Memory B cell (primary cell): ENCODE data around the gene PFDN5.
A peak's percentile ranks its signal among the peaks of the same experiment; 100 is the strongest.

Experiments
- ATAC-seq: fragments of 150-1000 bp; cut with Tn5 transposase; 2 replicates; pipeline ENCODE4 v1.10.0; 2021; ENCODE audit warnings: low read depth, mild to moderate bottlenecking, moderate library complexity
- DNase-seq, 2 donors: peaks; one replicate each; pipeline ENCODE4 v3.0.0; 2022; ENCODE audit warnings: low spot score in 2 of 2
- H3K27ac Mint-ChIP-seq: one replicate; pipeline ENCODE4 v1.8.0; 2022; ENCODE audit warnings: mild to moderate bottlenecking, moderate library complexity, mixed read lengths
- H3K27me3 Mint-ChIP-seq: one replicate; pipeline ENCODE4 v1.8.0; 2022; ENCODE audit warnings: mixed read lengths
- H3K36me3 Mint-ChIP-seq: one replicate; pipeline ENCODE4 v1.8.0; 2022; ENCODE audit warnings: mild to moderate bottlenecking, mixed read lengths
- H3K4me1 Mint-ChIP-seq: one replicate; pipeline ENCODE4 v1.8.0; 2022; ENCODE audit warnings: mixed read lengths
- H3K4me3 Mint-ChIP-seq: one replicate; pipeline ENCODE4 v1.8.0; 2022; ENCODE audit warnings: mild to moderate bottlenecking, moderate library complexity, mixed read lengths
- H3K9me3 Mint-ChIP-seq: one replicate; pipeline ENCODE4 v1.8.0; 2022; ENCODE audit warnings: mixed read lengths

PFDN5 gene

DNA sequence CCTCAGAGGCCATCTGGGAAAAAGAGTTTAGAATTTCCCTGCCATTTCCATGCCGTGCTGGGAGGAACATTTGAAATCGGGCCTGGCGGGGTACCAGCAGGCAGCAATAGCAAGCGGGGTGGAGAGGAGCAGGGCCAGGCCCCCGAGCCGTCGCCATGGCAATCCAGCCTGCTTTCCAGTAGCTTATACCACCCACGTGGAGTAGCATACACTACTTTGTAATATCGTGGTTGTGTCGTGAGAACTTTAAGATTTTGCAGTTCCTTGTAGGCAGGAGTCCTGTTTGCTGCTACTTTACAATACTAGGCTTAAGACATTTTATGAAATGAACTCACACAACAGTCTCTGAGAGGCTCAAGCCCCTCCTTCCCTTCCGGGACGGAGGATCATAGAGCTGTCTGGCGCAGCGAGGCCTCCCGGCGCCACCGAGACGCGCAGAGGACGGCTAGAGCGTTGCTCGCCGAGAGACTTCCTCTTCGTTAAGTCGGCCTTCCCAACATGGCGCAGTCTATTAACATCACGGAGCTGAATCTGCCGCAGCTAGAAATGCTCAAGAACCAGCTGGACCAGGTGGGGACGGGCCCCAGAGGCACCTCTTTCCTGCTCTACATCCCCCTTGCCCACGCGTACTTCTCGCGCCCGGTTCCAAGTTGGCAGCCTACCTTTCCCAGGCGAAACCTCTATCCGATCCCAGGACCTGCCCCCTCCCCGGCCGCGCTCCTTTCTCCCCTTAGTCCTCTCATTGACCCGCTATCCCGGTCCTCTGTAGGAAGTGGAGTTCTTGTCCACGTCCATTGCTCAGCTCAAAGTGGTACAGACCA is at the start of gene PFDN5:
Gene PFDN5 (plus strand): TSS at position 473 of the 821 bp plus-strand sequence. CDS start 26 bp downstream, at position 499.
- Mint-ChIP-seq H3K27ac (peak within 1 kb of the TSS; percentile 98), H3K4me1 (peaks cover 13% of the 10 kb centered on the region), H3K27me3 (no peaks in the 10 kb centered on the region), H3K36me3 (peaks cover 3% of the 10 kb centered on the region), H3K4me3 (peak within 1 kb of the TSS; percentile 98), H3K9me3 (no peaks in the 10 kb centered on the region)
- peak; percentile 80 to 84 for DNase-seq
- ATAC-seq: peak; percentile 89

DNA sequence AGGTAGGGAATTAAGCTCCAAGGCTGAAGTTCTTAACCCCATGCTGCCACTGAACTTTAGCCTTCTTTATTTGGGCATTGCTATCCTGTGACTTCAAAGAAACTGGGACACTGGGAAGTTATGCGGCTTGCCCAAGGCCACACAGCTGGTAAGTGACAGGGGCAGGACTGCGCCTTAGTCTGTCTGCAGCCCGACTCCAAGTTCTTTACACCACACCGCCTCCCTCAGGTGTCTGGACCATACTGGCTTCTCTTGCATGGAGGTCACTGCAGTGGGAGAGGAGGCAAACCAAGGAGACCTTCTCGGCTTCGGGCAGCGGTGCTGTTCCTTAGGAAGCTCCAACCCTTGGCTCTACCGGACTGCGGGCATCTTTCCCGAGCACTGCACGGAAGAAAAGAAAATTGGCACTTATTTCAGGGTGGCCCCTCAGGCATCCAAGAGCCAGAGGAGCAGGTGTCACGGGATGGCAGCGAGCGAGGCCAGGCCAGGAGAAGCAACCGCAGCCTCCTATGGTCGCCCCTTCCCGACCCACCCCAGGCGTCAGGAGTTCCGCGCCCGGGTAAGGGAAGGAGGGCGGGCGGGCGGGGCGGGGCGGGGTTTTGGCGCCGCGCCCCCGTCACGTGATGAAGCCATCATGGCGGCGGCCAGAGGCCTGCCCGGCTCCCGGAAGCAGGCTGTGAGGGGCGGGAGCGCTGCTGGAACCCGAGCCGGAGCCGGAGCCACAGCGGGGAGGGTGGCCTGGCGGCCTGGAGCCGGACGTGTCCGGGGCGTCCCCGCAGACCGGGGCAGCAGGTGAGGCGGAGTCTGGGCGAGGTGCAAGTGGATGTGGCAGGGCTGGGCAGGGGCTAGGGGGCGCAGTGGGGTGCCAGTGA is 43.6 kb upstream of the PFDN5 start:
- H3K4me3 Mint-ChIP-seq: peak overlapping the region; percentile 97
- no peaks in the 10 kb centered on the region for H3K27me3 Mint-ChIP-seq
- H3K4me1 Mint-ChIP-seq: peaks cover 33% of the 10 kb centered on the region
- peak; percentile 78 for ATAC-seq
- peak overlapping the region; percentile 93 for H3K27ac Mint-ChIP-seq
- no peaks in the 10 kb centered on the region for H3K9me3 Mint-ChIP-seq
- DNase-seq: peak; percentile 59 to 72
- H3K36me3 Mint-ChIP-seq: peaks cover 5% of the 10 kb centered on the region

DNA sequence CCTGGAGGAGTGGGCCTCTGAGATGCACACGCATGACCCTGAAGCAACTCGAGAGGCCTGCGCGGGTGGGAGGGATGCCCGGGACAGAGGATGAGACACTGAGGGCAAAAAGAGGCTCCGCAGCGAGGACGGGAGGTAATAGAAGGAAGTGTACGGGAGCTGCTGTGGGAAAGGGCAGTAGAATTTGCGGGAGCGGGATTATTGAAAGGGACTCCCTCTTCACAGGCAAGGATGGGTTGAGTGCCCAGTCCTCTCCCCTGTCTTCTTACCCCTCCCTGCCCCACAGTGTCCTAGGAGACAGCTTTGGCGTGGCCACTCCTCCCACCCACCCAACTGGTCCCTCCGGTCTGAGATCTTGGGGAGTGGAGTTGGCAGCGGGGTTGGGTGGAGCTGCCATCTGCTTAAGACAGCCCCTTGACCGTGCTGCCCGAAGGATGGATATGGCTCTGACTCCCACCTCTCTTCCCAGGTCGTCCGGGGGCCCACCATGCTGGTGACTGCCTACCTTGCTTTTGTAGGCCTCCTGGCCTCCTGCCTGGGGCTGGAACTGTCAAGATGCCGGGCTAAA is 42.9 kb upstream of the PFDN5 start:
- ATAC-seq: no peak
- H3K4me1 Mint-ChIP-seq: peaks cover 34% of the 10 kb centered on the region

DNA sequence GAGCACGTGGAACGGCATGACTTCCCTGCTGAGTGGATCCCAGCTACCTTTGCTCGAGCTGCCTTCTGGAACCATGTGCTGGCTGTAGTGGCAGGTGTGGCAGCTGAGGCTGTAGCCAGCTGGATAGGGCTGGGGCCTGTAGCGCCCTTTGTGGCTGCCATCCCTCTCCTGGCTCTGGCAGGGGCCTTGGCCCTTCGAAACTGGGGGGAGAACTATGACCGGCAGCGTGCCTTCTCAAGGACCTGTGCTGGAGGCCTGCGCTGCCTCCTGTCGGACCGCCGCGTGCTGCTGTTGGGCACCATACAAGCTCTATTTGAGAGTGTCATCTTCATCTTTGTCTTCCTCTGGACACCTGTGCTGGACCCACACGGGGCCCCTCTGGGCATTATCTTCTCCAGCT is 42.0 kb upstream of the PFDN5 start:
- Mint-ChIP-seq H3K9me3 (no peaks in the 10 kb centered on the region), H3K27ac (peak overlapping the region; percentile 93), H3K36me3 (peaks cover 5% of the 10 kb centered on the region), H3K4me3 (peak overlapping the region; percentile 97), H3K4me1 (peaks cover 38% of the 10 kb centered on the region), H3K27me3 (no peaks in the 10 kb centered on the region)
- ATAC-seq: no peak
- DNase-seq: no peak

More for the DNA sequence above, 42.9 kb upstream of the PFDN5 start:
- H3K4me3 Mint-ChIP-seq: peak overlapping the region; percentile 97
- H3K36me3 Mint-ChIP-seq: peaks cover 5% of the 10 kb centered on the region
- no peak for DNase-seq
- H3K27ac Mint-ChIP-seq: peak overlapping the region; percentile 93
- no peaks in the 10 kb centered on the region for H3K9me3 Mint-ChIP-seq
- no peaks in the 10 kb centered on the region for H3K27me3 Mint-ChIP-seq

DNA sequence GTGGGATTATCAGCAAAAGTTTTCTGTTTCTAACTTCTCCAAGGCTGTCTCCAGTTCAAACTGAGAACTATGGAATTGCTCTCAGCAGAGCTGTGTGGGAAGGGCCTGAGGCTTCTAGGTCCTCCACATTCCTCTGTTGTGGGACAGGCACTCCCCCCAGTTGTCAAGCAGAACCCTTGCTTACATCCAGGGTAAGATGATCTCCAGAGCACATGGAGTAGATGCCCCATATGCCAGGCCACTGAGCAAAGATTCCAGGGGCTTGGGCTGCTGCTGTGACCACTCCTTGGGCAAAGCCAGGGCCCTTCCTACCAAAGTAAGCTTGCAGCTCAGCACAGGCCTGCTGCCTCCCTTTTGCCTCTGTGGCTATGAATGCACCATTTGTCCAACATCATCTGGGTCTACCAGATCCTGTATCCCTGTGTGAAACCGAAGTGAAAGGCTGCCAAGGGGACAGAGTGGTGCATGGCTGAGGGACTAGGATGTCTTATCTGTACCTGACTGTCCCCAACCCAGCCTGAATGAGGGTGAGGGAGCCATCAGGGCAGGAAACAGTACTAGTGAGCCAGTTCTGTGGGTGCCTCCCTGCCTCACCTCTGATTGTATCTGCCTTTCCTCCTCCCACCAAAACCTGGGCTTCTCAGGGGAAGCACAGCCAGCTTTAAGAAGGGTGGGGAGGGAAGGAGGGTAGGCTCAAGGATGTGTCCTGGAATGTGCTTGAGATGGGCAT is 40.4 kb upstream of the PFDN5 start:
- no peaks in the 10 kb centered on the region for H3K27me3 Mint-ChIP-seq
- ATAC-seq (no peak), DNase-seq (no peak)
- H3K4me3 Mint-ChIP-seq: no peak overlapping the region
- no peaks in the 10 kb centered on the region for H3K9me3 Mint-ChIP-seq
- H3K27ac Mint-ChIP-seq: no peak overlapping the region
- H3K4me1 Mint-ChIP-seq: peaks cover 43% of the 10 kb centered on the region
- H3K36me3 Mint-ChIP-seq: peaks cover 5% of the 10 kb centered on the region

DNA sequence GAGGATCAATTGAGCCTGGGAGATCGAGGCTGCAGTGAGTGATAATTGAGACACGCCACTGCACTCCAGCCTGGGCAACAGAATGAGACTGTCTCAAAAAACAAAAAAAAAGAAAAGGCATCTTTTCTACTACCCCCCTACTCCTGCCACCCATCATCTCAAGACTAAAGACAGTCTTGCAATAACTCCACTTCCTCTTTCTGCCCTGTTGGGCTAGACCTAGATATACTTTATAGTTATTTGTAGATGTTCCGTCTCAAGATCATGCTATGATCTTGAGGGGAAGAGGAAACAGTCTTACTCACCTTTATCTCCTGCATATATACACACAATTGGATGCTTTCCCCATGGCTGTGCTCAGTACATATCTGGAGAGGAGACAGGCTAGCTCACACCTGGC is 39.3 kb upstream of the PFDN5 start:
- Mint-ChIP-seq H3K36me3 (peaks cover 5% of the 10 kb centered on the region), H3K9me3 (no peaks in the 10 kb centered on the region), H3K27me3 (no peaks in the 10 kb centered on the region), H3K4me3 (peak overlapping the region; percentile 34), H3K4me1 (peaks cover 42% of the 10 kb centered on the region), H3K27ac (peak overlapping the region; percentile 89)
- peak; percentile 79 for ATAC-seq
- DNase-seq: peak in 1 of 2 donors; percentile 39

DNA sequence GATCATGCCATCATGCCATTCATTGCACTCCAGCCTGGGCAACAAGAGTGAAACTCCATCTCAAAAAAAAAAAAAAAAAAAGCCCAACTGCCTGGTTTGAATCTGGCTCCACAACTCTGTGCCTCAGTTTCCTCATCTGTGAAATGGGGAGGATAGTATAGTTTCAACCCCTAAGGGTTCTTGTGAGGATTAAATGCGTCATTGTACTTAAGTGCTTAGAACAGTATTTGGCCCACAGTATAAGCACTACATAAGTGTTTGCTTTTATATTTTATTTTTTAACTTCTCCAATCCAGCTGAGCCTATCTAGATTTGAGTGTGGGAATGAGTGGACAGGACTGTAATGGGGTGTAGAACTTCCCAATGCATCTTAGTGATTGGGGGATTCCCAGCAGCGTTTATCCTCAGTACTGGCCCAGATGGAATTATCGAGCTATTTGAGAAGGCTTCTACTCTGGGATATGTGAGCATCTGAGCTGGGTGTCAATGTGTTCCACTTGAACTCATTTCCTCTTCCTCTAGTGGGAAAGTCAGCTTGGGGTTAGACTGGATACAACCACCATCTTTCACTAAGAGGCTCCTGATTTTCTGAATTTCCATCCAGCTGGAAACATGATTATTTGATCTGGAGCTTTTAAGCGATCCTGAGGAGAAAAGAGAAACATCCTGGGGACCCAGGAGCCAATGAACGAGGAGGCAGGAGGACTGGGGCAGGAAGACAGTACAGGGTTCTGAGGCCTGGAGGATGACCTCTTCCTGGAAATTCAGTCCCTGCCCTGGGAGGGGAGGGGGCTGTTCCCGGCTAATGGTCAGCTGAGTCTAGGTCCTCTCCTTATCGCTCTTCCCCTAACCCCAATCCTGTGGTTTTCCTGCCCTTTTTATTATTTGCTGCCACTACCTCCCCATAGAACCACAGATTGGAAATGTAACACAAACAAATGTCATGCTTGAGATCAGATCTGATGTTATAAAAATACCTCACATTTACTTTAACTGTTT is 36.5 kb upstream of the PFDN5 start:
- Mint-ChIP-seq H3K27ac (peak overlapping the region; percentile 45), H3K27me3 (no peaks in the 10 kb centered on the region), H3K4me1 (peaks cover 21% of the 10 kb centered on the region), H3K9me3 (no peaks in the 10 kb centered on the region), H3K4me3 (no peak overlapping the region), H3K36me3 (no peaks in the 10 kb centered on the region)
- no peak for DNase-seq
- no peak for ATAC-seq

DNA sequence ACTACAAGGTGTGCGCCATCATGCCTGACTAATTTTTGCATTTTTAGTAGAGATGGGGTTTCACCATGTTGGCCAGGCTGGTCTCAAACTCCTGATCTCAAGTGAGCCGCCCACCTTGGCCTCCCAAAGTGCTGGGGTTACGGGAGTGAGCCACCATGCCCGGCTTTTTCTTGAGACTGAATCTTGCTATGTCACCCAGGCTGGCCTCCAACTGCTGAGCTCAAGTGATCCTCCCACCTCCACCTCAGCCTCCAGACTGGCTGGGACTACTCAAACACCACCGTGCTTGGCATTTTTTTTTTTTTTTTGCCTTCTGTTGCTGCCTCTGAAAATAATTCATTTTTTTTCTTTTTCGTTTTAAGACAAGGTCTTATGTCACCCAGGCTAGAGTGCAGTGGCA is 35.5 kb upstream of the PFDN5 start:
- Mint-ChIP-seq H3K27me3 (no peaks in the 10 kb centered on the region), H3K27ac (no peak overlapping the region), H3K36me3 (no peaks in the 10 kb centered on the region), H3K9me3 (no peaks in the 10 kb centered on the region), H3K4me3 (no peak overlapping the region), H3K4me1 (peaks cover 21% of the 10 kb centered on the region)
- DNase-seq: no peak
- ATAC-seq: no peak

DNA sequence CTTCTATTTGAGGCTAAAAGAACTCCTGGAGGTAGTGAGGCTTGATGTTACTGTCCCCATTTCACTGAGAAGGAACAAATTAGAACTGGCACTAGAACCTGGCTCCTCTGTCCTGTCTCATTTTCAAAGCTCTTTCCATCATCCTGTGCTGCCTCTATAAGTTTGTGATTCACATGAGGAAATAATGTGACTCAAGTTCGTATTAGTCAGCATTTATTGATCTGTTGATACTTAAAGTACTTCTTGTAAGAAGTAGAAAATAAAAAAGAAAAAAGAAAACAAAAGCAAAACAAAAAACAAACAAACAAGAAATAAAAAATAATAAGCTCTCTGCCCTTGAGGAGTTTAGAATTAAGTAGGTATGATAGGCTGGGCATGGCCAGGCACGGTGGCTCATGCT is 29.6 kb upstream of the PFDN5 start:
- H3K36me3 Mint-ChIP-seq: no peaks in the 10 kb centered on the region
- H3K4me3 Mint-ChIP-seq: no peak overlapping the region
- H3K4me1 Mint-ChIP-seq: peaks cover 16% of the 10 kb centered on the region
- H3K27ac Mint-ChIP-seq: no peak overlapping the region
- no peak for DNase-seq
- no peaks in the 10 kb centered on the region for H3K9me3 Mint-ChIP-seq
- H3K27me3 Mint-ChIP-seq: no peaks in the 10 kb centered on the region
- ATAC-seq: no peak

DNA sequence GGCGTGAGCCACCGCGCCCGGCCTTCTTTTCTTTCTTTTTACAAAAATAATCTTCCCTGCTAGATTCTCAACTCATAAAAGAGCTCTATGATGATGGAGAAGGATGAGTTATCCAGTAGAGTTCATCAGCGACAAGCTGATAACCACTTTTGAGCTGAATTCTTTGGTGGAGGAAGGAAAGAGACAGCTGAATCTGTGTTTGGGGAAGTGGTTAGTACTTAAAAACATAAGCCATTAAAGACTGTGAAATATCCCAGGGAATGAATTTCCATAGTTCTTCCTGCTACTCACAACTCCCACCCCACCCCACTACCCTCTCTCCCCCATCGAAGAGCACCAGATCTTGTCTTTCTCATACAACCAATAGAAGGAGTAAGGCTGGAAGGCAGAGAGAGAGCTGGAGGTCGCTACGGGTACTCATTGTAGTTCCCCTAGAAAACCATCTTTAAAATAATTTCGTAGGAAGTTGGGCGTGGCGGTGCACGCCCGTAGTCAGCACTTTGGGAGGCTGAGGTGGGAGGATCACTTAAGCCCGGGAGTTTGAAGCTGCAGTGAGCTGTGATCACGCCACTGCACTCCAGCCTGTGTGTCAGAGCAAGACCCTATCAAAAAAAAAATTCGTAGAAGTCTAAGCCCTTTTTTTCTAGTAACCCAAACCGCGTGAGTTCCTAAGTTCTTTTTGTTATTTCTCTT is 27.9 kb upstream of the PFDN5 start:
- peaks cover 16% of the 10 kb centered on the region for H3K4me1 Mint-ChIP-seq
- no peaks in the 10 kb centered on the region for H3K36me3 Mint-ChIP-seq
- ATAC-seq (peak; percentile 20), DNase-seq (no peak)
- H3K4me3 Mint-ChIP-seq: peak overlapping the region; percentile 98
- no peaks in the 10 kb centered on the region for H3K9me3 Mint-ChIP-seq
- H3K27me3 Mint-ChIP-seq: no peaks in the 10 kb centered on the region
- H3K27ac Mint-ChIP-seq: peak overlapping the region; percentile 95

DNA sequence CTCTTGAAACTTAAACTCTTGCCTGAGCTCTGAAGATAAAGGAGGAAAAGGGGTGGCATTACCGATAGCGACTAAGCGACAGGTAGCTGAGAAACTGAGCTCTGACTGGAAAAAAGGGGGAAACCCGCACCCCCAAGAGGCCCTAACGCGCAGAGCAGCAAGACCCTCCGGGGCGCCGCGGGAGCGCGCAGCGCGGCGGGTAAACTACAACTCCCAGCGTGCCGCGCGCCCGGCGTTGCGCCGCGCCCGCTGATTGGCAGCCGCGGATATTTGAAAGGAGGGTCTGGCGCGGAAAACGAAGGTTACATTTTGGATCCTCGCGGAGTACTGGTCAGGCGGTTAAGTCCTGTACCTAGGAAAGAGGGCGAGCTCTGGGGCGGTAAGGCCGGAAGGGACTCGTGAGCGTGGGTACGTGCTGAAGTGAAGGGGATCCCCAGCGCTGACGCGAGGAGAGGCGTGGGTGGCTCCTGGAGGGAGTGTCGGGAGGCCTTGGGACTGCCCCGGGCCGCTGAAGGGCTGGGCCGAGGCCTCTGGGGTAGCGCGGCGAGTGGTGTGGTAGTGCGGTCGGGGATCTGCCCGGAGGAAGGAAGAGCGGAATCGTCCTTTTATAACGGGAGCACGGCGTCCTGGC is 27.2 kb upstream of the PFDN5 start, which contains the start of gene ESPL1:
Gene ESPL1 (plus strand): TSS at position 301 of the 631 bp plus-strand sequence. CDS start 468 bp downstream, outside the sequence.
- Mint-ChIP-seq H3K36me3 (no peaks in the 10 kb centered on the region), H3K4me3 (peak within 1 kb of the TSS; percentile 98), H3K27ac (peak within 1 kb of the TSS; percentile 95), H3K4me1 (peaks cover 16% of the 10 kb centered on the region), H3K27me3 (no peaks in the 10 kb centered on the region), H3K9me3 (no peaks in the 10 kb centered on the region)
- DNase-seq (peak; percentile 82 to 87), ATAC-seq (peak; percentile 88)
